Measurements from ENCODE around the gene TLR7. TPM values are rescaled to one million over a fixed set of nuclear protein-coding genes. Genes with fewer than 3 reads are reported as not detected.

Gene TLR7
- total and polyA plus RNA-seq, 2 of the 4 experiments (the other 2 are of a cell fraction), result not detected

- Histone ChIP-seq H2BK20ac (ENCODE audit: low read depth, low read length) (no peak overlapping the region), H3K4ac (ENCODE audit: low read depth, low read length) (no peak overlapping the region), H3K27ac (ENCODE audit: insufficient read depth, low read length) (no peak overlapping the region), H3K14ac (replicated peaks; ENCODE audit: low read depth, low read length) (no peak overlapping the region), H3K4me2 (ENCODE audit: low read depth, low read length) (no peak overlapping the region; the same call in 1 of the 2 replicates), H2BK120ac (ENCODE audit: low read depth, low read length) (no peak overlapping the region), H3K79me1 (ENCODE audit: low read depth in 1 of 2, low read length in 2 of 2) (no peaks in the 10 kb centered on the region), H3K56ac (ENCODE audit: extremely low read depth, insufficient read depth, low read length) (no peak overlapping the region), H3K9ac (ENCODE audit: low read depth, low read length) (no peak overlapping the region), H3K4me3 (ENCODE audit: insufficient read depth, low read depth, low read length) (no peak overlapping the region), H2BK15ac (ENCODE audit: low read depth, low read length) (no peak overlapping the region), H3K9me1 (ENCODE audit: insufficient read depth, low read length) (no peaks in the 10 kb centered on the region), H4K5ac (ENCODE audit: low read depth, low read length) (no peak overlapping the region), H3K36me3 (ENCODE audit: control insufficient read depth, insufficient read depth, low read length) (no peaks in the 10 kb centered on the region), H2AK5ac (ENCODE audit: low read depth, low read length) (no peak overlapping the region), H4K91ac (ENCODE audit: insufficient read depth, low read depth, low read length) (no peak overlapping the region), H3K27me3 (ENCODE audit: control insufficient read depth, insufficient read depth, low read length) (no peaks in the 10 kb centered on the region), H4K20me1 (ENCODE audit: insufficient read depth, low read length) (no peaks in the 10 kb centered on the region), H2AFZ (replicated peaks; ENCODE audit: low read length, poor library complexity) (no peak overlapping the region), H3K9me3 (ENCODE audit: control insufficient read depth, insufficient read depth, low read length) (no peaks in the 10 kb centered on the region), H3K4me1 (ENCODE audit: control insufficient read depth, insufficient read depth, low read length) (no peaks in the 10 kb centered on the region), H4K8ac (ENCODE audit: low read depth in 2 of 2, low read length in 2 of 2) (no peak overlapping the region), H3K18ac (ENCODE audit: low read depth, low read length) (no peak overlapping the region), H2BK5ac (ENCODE audit: low read depth, low read length, poor library complexity, severe bottlenecking) (no peak overlapping the region), H2AK9ac (replicated peaks; ENCODE audit: low read depth, low read length, poor library complexity) (no peak overlapping the region), H3K23ac (ENCODE audit: low read depth, low read length) (no peak overlapping the region)
- intact Hi-C loops (cut with micrococcal nuclease), result no loop called here
- no peak for TF ChIP-seq RFX5 (IDR thresholded peaks at IDR 0.05; ENCODE audit: low read depth, low read length)
- TF ChIP-seq MXI1 (IDR thresholded peaks at IDR 0.05; ENCODE audit: borderline replicate concordance, low read depth, low read length), result no peak
- TF ChIP-seq POLR2A (IDR thresholded peaks at IDR 0.05; ENCODE audit: low read depth, low read length), result no peak
- TF ChIP-seq CEBPB (IDR thresholded peaks at IDR 0.05; ENCODE audit: low read depth, low read length), result no peak
- no peak for TF ChIP-seq RAD21 (IDR thresholded peaks at IDR 0.05; ENCODE audit: low read length)
- no peak for TF ChIP-seq NFE2L2 (IDR thresholded peaks at IDR 0.05; ENCODE audit: low read depth, low read length)
- no peak for TF ChIP-seq USF2 (IDR thresholded peaks at IDR 0.05; ENCODE audit: low read depth, low read length)
- TF ChIP-seq BHLHE40 (IDR thresholded peaks at IDR 0.05; ENCODE audit: low read depth, low read length), result no peak
- TF ChIP-seq FOS (IDR thresholded peaks at IDR 0.05; ENCODE audit: low read depth, low read length), result no peak
- TF ChIP-seq RCOR1 (IDR thresholded peaks at IDR 0.05; ENCODE audit: insufficient replicate concordance, low read length), result no peak
- no peak for TF ChIP-seq CTCF (conservative IDR thresholded peaks at IDR 0.05; ENCODE audit: low read depth, low read length)
- CTCF ChIA-PET, result no interaction called here
- ATAC-seq (ENCODE audit: low read depth) (no peak; the same call in 1 of the 2 replicates), DNase-seq (no peak)
- POLR2A ChIA-PET (ENCODE audit: unreplicated experiment), result no interaction called here
- no TSS peak for BruUV-seq (replicated peaks)
- WGBS, 2 experiments (ENCODE audit: extremely low coverage in 2 of 2, insufficient read length in 1 of 2), result no CpG with 5 or more reads among the region's 6 CpGs
- in situ Hi-C loops (cut with MboI; ENCODE audit: low sequenced_read_pairs), result no loop called here
- dilution Hi-C loops (cut with HindIII; ENCODE audit: low sequenced_read_pairs, unreplicated experiment), result no loop called here
Measured at GRCh38 chrX:12871257-12871656, 4.4 kb downstream of the TLR7 start.
